Psoas muscle (tissue), 8 donors: ENCODE measurements around the gene DMRT3. TPM values are rescaled to one million over a fixed set of nuclear protein-coding genes. Genes with fewer than 3 reads are reported as not detected.

Experiments
- ATAC-seq, 4 donors: fragments of 200-7000 bp; cut with Tn5 transposase; one replicate each; pipeline ENCODE4 v1.9.1; 2020; ENCODE audit warnings: moderate library complexity in 3 of 4, mild to moderate bottlenecking in 2 of 4
- DNase-seq, 2 donors: peaks; one replicate each; pipeline ENCODE4 v3.0.0-alpha.2; 2020
- H3K27ac ChIP-seq: fragments of 200-600 bp; one replicate; pipeline ENCODE4 v1.8.0; 2022
- H3K27me3 ChIP-seq, 3 donors: fragments of 200-600 bp in 1 of 3; one replicate each; pipeline versions ENCODE4 v1.6.1 to v1.8.0; 2013 to 2022; ENCODE audit warnings: low read length in 2 of 3, mild to moderate bottlenecking in 2 of 3, moderate library complexity in 1 of 3; ENCODE audit not compliant: insufficient read depth in 3 of 3
- H3K36me3 ChIP-seq, 2 donors: fragments of 200-600 bp in 1 of 2; one replicate each; pipeline versions ENCODE4 v1.6.1 to v1.8.0; 2013 to 2022; ENCODE audit warnings: low read depth in 1 of 2, mild to moderate bottlenecking in 1 of 2, moderate library complexity in 1 of 2; ENCODE audit not compliant: insufficient read depth in 1 of 2
- H3K4me1 ChIP-seq: fragments of 200-600 bp; one replicate; pipeline ENCODE4 v1.8.0; 2022
- H3K4me3 ChIP-seq: fragments of 200-600 bp; one replicate; pipeline ENCODE4 v1.8.0; 2022; ENCODE audit warnings: mild to moderate bottlenecking
- H3K9me3 ChIP-seq: fragments of 200-600 bp; one replicate; pipeline ENCODE4 v1.8.0; 2022
- WGBS, 3 donors: extraction: QIAGEN DNeasy Blood & Tissue Kit; methylation state at CpG; one replicate each; pipeline versions ENCODE4 v1.1.6 to v1.1.7; 2013; 5-methylcytosine and 5-hydroxymethylcytosine counted together
- intact Hi-C, 2 donors: fragments of 100-400 bp; cut with DNase I; formaldehyde crosslinking; loops; one replicate each; pipeline versions ENCODE4 v1.11.0 to v1.14.2; 2022
- polyA plus RNA-seq, 3 donors: library from polyadenylated mRNA; stranded (reverse); fragments of 200-250 nt; gene quantifications; one replicate each; pipeline ENCODE4 v1.2.3, GENCODE V29; 2013
- total RNA-seq, 4 donors: library from RNA; stranded (reverse); fragmentation: NEBNext Ultra II Directional in 2 of 4; extraction: Animal tissue kit (Norgen Biotek cat#: 25700) in 2 of 4; gene quantifications; one replicate each; pipeline versions ENCODE4 v1.2.1 to v1.2.4, GENCODE V29; 2021 to 2023
- TF ChIP-seq, protein P1 (sequence below): fragments of 200-600 bp; IDR thresholded peaks from one replicate; pipeline ENCODE4 v1.8.0; 2022; ENCODE audit warnings: antibody characterized with exemption
- donor health status: healthy with polysubstance abuse.
- donor health status: DM: no; HTN: no; CAD: no; lungs with moderate emphysema.
- donor health status: Bipolar disorder and iron deficiency.
- donor health status: healthy.
- donor health status: DM: yes; HTN: yes; CAD: no.
- donor health status: DM: no; HTN: no; CAD: no.
- donor health status: DM: no; HTN: no; CAD: no.
- donor health status: DM: yes; HTN: yes; CAD: no.

The DMRT3 gene
- total and polyA plus RNA-seq, 7 donors: 0.03 to 0.44 (median 0.12) TPM; not detected in 1

DNA sequence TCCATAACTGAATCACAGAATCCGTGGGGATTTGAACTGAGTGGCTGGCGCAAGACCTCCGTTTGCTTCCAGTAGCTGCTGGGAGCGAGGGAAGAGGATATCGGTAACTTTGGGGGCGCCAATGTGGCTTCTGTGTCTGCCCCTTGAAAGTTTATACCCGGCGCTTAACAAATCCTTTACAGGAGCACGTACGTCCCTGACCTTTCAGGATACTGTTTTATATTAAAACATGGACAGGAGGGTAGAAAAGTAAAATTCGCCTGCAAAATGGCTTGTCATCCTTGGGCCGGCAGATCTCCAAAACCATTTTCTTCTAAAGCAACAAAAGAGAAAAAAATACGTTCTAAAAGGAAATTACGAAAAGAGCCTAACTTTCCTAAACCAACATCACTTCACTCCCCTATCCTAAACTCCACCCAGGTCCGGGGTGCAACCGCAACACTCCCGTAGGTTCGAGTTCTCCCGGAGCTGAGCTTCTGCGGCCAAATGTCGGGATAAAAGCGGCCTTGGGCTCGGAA lies 656 bp upstream of the DMRT3 start:
- peaks cover 0 to 99% (median 54%) of the 10 kb centered on the region in 3 donors for H3K27me3 ChIP-seq
- intact Hi-C loops: no loop called here

DNA sequence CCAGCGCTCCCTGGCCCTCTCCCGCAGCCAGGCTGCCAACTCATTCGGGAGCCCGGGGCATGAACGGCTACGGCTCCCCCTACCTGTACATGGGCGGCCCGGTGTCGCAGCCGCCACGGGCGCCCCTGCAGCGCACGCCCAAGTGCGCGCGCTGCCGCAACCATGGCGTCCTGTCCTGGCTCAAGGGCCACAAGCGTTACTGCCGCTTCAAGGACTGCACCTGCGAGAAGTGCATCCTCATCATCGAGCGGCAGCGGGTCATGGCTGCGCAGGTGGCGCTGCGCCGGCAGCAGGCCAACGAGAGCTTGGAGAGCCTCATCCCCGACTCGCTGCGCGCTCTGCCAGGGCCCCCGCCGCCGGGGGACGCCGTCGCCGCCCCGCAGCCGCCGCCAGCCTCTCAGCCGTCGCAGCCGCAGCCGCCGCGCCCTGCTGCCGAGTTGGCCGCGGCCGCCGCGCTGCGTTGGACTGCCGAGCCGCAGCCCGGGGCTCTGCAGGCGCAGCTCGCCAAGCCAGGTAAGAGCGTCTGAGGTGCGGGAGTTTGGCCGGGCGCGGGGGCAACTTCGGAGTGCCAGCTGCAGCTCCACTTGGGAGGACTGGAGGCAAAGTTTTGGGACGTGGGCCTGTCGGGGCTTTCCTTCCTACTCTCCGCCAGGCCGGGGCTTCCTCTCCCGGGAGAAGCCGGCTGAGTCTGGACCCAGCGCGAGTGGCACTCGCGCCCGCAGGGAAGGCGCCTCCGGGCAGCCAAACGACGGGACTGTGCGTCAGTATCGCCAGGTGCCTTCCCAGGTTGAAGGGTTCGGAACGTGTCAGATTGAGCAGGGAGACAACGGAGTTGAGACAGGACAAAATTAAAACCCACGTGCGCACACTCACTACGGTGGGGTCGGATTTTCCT lies 735 bp downstream of the DMRT3 start:
- TF ChIP-seq, protein P1, sequence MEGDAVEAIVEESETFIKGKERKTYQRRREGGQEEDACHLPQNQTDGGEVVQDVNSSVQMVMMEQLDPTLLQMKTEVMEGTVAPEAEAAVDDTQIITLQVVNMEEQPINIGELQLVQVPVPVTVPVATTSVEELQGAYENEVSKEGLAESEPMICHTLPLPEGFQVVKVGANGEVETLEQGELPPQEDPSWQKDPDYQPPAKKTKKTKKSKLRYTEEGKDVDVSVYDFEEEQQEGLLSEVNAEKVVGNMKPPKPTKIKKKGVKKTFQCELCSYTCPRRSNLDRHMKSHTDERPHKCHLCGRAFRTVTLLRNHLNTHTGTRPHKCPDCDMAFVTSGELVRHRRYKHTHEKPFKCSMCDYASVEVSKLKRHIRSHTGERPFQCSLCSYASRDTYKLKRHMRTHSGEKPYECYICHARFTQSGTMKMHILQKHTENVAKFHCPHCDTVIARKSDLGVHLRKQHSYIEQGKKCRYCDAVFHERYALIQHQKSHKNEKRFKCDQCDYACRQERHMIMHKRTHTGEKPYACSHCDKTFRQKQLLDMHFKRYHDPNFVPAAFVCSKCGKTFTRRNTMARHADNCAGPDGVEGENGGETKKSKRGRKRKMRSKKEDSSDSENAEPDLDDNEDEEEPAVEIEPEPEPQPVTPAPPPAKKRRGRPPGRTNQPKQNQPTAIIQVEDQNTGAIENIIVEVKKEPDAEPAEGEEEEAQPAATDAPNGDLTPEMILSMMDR: no peak
- ATAC-seq: no peak
- no peak for DNase-seq
- intact Hi-C loops: no loop called here
- Histone ChIP-seq H3K27ac (no peak overlapping the region), H3K27me3 (peaks cover 0 to 96% (median 43%) of the 10 kb centered on the region in 3 donors), H3K36me3 (no peaks in the 10 kb centered on the region), H3K9me3 (no peaks in the 10 kb centered on the region), H3K4me3 (peak overlapping the region; percentile 53), H3K4me1 (peaks cover 8% of the 10 kb centered on the region)
- 12 to 18% (median 17%) methylated on average over 63 to 92 of the region's 92 CpGs for WGBS, 3 donors

More for the DNA sequence above, 656 bp upstream of the DMRT3 start:
- Histone ChIP-seq H3K4me3 (peak overlapping the region; percentile 53), H3K4me1 (peaks cover 12% of the 10 kb centered on the region), H3K9me3 (no peaks in the 10 kb centered on the region), H3K36me3 (no peaks in the 10 kb centered on the region), H3K27ac (no peak overlapping the region)
- ATAC-seq (no peak), DNase-seq (no peak)
- TF ChIP-seq, protein P1: no peak
- WGBS, 3 donors: 34 to 46% (median 38%) methylated on average over 23 of the region's 23 CpGs

DNA sequence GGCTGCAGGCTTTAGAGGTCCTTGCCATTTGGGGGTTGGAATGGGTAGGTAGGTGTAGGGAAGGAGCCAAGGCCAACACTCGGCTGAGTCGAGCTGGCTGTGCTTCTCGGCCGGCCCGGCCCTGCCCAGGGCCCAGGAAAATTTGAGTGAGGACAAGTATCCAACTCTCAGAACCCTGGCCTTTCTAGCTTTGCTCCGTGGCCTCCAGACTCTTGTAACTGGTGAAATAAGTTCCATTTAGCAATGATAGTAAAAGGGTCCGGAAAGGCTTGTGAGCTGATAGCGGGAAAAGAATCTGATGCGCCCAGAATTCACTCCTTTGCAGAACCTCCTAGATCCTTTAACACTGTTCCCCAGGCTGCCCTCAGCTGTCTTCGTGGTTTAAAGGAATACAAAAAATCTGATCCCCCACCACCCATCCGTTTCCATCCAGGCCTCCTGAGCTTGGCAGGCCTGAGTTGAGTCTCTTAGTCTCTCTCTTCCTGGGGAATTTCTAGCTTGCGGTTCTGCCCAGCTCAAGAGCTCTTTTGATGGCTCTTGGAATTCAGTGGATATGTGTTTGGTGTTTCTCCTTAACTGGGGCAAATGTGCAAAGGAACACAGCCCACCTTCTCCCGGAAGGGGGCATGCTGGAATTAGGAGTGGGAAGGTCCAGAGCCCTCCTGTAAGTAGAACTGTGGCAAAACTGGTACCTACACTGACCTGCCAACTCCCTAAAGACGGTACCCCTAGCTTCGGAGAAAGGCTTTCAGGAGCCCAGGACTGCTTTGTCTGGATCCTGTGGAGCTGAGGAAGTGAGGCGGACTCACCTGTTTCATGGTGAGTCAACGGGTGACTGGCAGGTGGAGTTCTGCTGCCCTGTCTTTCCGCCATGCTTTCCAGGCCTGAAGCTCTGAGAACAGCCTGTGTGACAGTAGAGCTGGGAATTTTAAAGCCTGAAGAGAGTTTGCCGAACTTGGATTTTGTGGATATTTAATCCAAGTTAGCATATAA lies 1.7 kb downstream of the DMRT3 start:
- TF ChIP-seq, protein P1: no peak
- peaks cover 0 to 87% (median 34%) of the 10 kb centered on the region in 3 donors for H3K27me3 ChIP-seq
- H3K4me1 ChIP-seq: peaks cover 8% of the 10 kb centered on the region
- peak overlapping the region; percentile 53 for H3K4me3 ChIP-seq
- no peak overlapping the region for H3K27ac ChIP-seq
- DNase-seq (no peak), ATAC-seq (no peak)
- H3K9me3 ChIP-seq: no peaks in the 10 kb centered on the region
- H3K36me3 ChIP-seq: no peaks in the 10 kb centered on the region
- WGBS, 3 donors: 74 to 78% (median 77%) methylated on average over 19 of the region's 19 CpGs
- intact Hi-C loops: no loop called here

DNA sequence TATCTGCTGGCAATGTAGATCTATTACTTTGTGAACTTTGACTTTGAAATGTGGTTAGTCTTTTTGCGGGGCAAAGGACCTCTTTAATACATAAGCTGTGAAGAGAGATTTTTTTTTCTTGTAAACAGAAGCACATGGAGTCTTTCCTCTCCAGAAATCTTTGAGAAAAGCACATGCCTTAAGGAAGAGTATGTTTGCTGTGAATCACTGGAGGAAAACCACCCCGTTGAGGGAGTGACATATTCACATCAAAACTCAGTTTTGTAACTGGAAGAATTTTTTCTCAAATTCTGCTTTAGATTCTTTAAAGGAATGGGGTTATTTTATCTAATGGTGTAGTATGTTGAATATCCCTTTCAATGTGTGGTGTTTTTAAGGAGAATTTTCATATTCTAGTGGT lies 3.5 kb downstream of the DMRT3 start:
- H3K27ac ChIP-seq: no peak overlapping the region
- H3K27me3 ChIP-seq: peaks cover 5 to 68% (median 20%) of the 10 kb centered on the region in 3 donors
- no peaks in the 10 kb centered on the region for H3K36me3 ChIP-seq
- H3K4me3 ChIP-seq: no peak overlapping the region
- TF ChIP-seq, protein P1: no peak
- 65 to 69% (median 68%) methylated on average over 2 of the region's 2 CpGs for WGBS, 3 donors
- intact Hi-C loops: no loop called here
- no peak for ATAC-seq
- no peak for DNase-seq
- H3K4me1 ChIP-seq: peaks cover 8% of the 10 kb centered on the region
- no peaks in the 10 kb centered on the region for H3K9me3 ChIP-seq
